GM12878 (cell line): ENCODE measurements around the gene ATL1. TPM values are rescaled to one million over a fixed set of nuclear protein-coding genes. Genes with fewer than 3 reads are reported as not detected.

Source experiments
- ASH2L ChIP-seq: fragments of 300-600, 200-600 bp; sonication (generic); IDR thresholded peaks from 2 replicates; pipeline ENCODE4 v1.6.1; 2017; ENCODE audit warnings: low read depth, mild to moderate bottlenecking, borderline replicate concordance
- ATF7 ChIP-seq: fragments of 450-650 bp; IDR thresholded peaks from 2 replicates; pipeline ENCODE4 v1.6.1; 2016; ENCODE audit warnings: low read depth, mild to moderate bottlenecking
- BACH1 ChIP-seq: fragments of 450-650 bp; IDR thresholded peaks from 2 replicates; pipeline ENCODE4 v1.6.1; 2017; ENCODE audit warnings: mild to moderate bottlenecking, borderline replicate concordance
- BCL3 ChIP-seq: IDR thresholded peaks from 2 replicates; pipeline ENCODE4 v1.6.1; 2011; ENCODE audit warnings: borderline replicate concordance, low read depth, mild to moderate bottlenecking, moderate library complexity, low read length; ENCODE audit not compliant: insufficient read depth, poor library complexity, severe bottlenecking
- CEBPB ChIP-seq, 2 experiments: fragments of 150-350 bp in 1 of 2; IDR thresholded peaks; 2 replicates each; pipeline ENCODE4 v1.6.1; 2012 to 2014; ENCODE audit warnings: low read depth in 2 of 2, low read length in 2 of 2, borderline replicate concordance in 1 of 2, inconsistent platforms in 1 of 2
- CHD1 ChIP-seq: IDR thresholded peaks from 2 replicates; pipeline ENCODE4 v1.6.1; 2012; ENCODE audit warnings: low read depth, low read length, improper control_type of control experiment
- CREB1 ChIP-seq: IDR thresholded peaks from 2 replicates; pipeline ENCODE4 v1.6.1; 2012; ENCODE audit warnings: low read depth, mild to moderate bottlenecking, inconsistent platforms
- CTCF ChIP-seq, 3 experiments: IDR thresholded peaks in 2 of 3; conservative IDR thresholded peaks in 1 of 3; 2 replicates each; pipeline ENCODE4 v1.5.1; 2011; ENCODE audit warnings: low read depth in 3 of 3, low read length in 3 of 3, mild to moderate bottlenecking in 3 of 3, control low read depth in 2 of 3, moderate library complexity in 2 of 3, inconsistent platforms in 1 of 3, mixed read lengths in 1 of 3; ENCODE audit not compliant: control insufficient read depth in 2 of 3, insufficient read depth in 1 of 3; ENCODE audit errors: extremely low read depth in 1 of 3
- EED ChIP-seq: sonication (generic); IDR thresholded peaks from 2 replicates; pipeline ENCODE4 v1.6.1; 2016; ENCODE audit warnings: antibody characterized with exemption, low read depth
- ETV6 ChIP-seq, 2 experiments: fragments of 450-650 bp in 1 of 2; IDR thresholded peaks in 1 of 2; conservative IDR thresholded peaks in 1 of 2; 2 replicates each; pipeline ENCODE4 v1.6.1; 2014; ENCODE audit warnings: antibody characterized with exemption in 1 of 2, borderline replicate concordance in 1 of 2, low read depth in 1 of 2, mild to moderate bottlenecking in 1 of 2, moderate library complexity in 1 of 2
- FOXM1 ChIP-seq: IDR thresholded peaks from 2 replicates; pipeline ENCODE4 v1.6.1; 2012; ENCODE audit warnings: low read depth, mild to moderate bottlenecking, inconsistent platforms, low read length, moderate library complexity
- GABPA ChIP-seq: IDR thresholded peaks from 2 replicates; pipeline ENCODE4 v1.6.1; 2014; ENCODE audit warnings: antibody characterized with exemption, low read depth, mild to moderate bottlenecking, inconsistent platforms
- IKZF1 ChIP-seq: fragments of 450-650 bp; conservative IDR thresholded peaks from 2 replicates; pipeline ENCODE4 v1.6.1; 2017; ENCODE audit warnings: antibody characterized with exemption, mild to moderate bottlenecking
- IRF4 ChIP-seq: IDR thresholded peaks from 2 replicates; pipeline ENCODE4 v1.6.1; 2011; ENCODE audit warnings: low read depth, low read length
- NFIC ChIP-seq: IDR thresholded peaks from 2 replicates; pipeline ENCODE4 v1.6.1; 2012; ENCODE audit warnings: low read depth, mild to moderate bottlenecking, inconsistent platforms, low read length, moderate library complexity
- NFYB ChIP-seq: IDR thresholded peaks from 2 replicates; pipeline ENCODE4 v1.6.1; 2011; ENCODE audit warnings: low read depth, mild to moderate bottlenecking, low read length, improper control_type of control experiment, moderate library complexity; ENCODE audit not compliant: insufficient read depth
- RUNX3 ChIP-seq: IDR thresholded peaks from 2 replicates; pipeline ENCODE4 v1.6.1; 2012; ENCODE audit warnings: low read length, inconsistent platforms
- SIN3A ChIP-seq: IDR thresholded peaks from 2 replicates; pipeline ENCODE4 v1.6.1; 2012; ENCODE audit warnings: low read depth, low read length, improper control_type of control experiment
- SMAD1 ChIP-seq: fragments of 450-650 bp; IDR thresholded peaks from 2 replicates; pipeline ENCODE4 v1.6.1; 2018; ENCODE audit warnings: mild to moderate bottlenecking, low read depth; ENCODE audit not compliant: partially characterized antibody
- SMARCA5 ChIP-seq: fragments of 450-650 bp; IDR thresholded peaks from 2 replicates; pipeline ENCODE4 v1.6.1; 2017; ENCODE audit warnings: mild to moderate bottlenecking
- SREBF2 ChIP-seq: IDR thresholded peaks from 2 replicates; pipeline ENCODE4 v1.6.1; 2012; ENCODE audit warnings: mild to moderate bottlenecking, low read length
- TAF1 ChIP-seq: IDR thresholded peaks from 2 replicates; pipeline ENCODE4 v1.6.1; 2011; ENCODE audit warnings: mild to moderate bottlenecking, low read depth, low read length, borderline replicate concordance
- YY1 ChIP-seq: IDR thresholded peaks from 2 replicates; pipeline ENCODE4 v1.6.1; 2011; ENCODE audit warnings: low read depth, mild to moderate bottlenecking, low read length
- ZBED1 ChIP-seq: IDR thresholded peaks from 2 replicates; pipeline ENCODE4 v1.6.1; 2016; ENCODE audit warnings: borderline replicate concordance
- ZBTB40 ChIP-seq: fragments of 450-650 bp; IDR thresholded peaks from 2 replicates; pipeline ENCODE4 v1.6.1; 2016; ENCODE audit warnings: mild to moderate bottlenecking, moderate library complexity, borderline replicate concordance
- polyA plus RNA-seq, 11 experiments: library from polyadenylated mRNA; depleted of rRNA in 4 of 11; unstranded in 6 of 11; stranded (reverse) in 5 of 11; fragments of >200 nt; fragmentation: Nextera tagmentation in 4 of 11; fragmentation: Illumina TruSeq in 1 of 11; extraction: Ambion mirVana in 4 of 11; extraction: Trizol in 1 of 11; gene quantifications; 1 replicate in 1 of 11; 2 replicates in 10 of 11; pipeline versions ENCODE4 v1.2.1 to v1.2.3, GENCODE V29; 2011 to 2016; ENCODE audit warnings: inconsistent platforms in 2 of 11, missing spikeins in 2 of 11, low read depth in 1 of 11
- total RNA-seq, 4 experiments: library from RNA; depleted of rRNA in 3 of 4; stranded (reverse); fragments of >200 nt in 3 of 4; fragmentation: Illumina TruSeq in 1 of 4; extraction: Trizol in 1 of 4; gene quantifications; 2 replicates each; pipeline versions ENCODE4 v1.2.1 to v1.2.3, GENCODE V29; 2013 to 2021

Gene ATL1
- total and polyA plus RNA-seq, 10 of the 15 experiments (the other 5 are each of a cell fraction or from before 2014, with no cell fraction given), result 0.11 to 1.2 (median 0.58) TPM; not detected in 1

- TF ChIP-seq ZBTB40 (no peak), CEBPB (IDR thresholded peaks at IDR 0.05; ENCODE audit: borderline replicate concordance in 1 of 2, low read depth in 2 of 2, low read length in 2 of 2) (0 out of 4 replicates have a peak, but pooled peaks of 1 of the 2 experiments have one; percentile 16), ZBED1 (no peak), SMAD1 (no peak), SIN3A (no peak), IKZF1 (no peak), NFYB (no peak), GABPA (0 out of 2 replicates have a peak, but pooled peaks have one; percentile 27), TAF1 (no peak), NFIC (peak; percentile 77; the same call in 1 of the 2 replicates), CHD1 (no peak), EED (no peak), FOXM1 (peak; percentile 17; the same call in 1 of the 2 replicates), SREBF2 (no peak), IRF4 (0 out of 2 replicates have a peak, but pooled peaks have one; percentile 56), SMARCA5 (no peak), RUNX3 (peak; percentile 30; the same call in 1 of the 2 replicates), ATF7 (no peak), YY1 (no peak), CREB1 (0 out of 2 replicates have a peak, but pooled peaks have one; percentile 34), ASH2L (no peak), CTCF (IDR thresholded peaks at IDR 0.05 in 2 of 3, conservative IDR thresholded peaks at IDR 0.05 in 1 of 3; ENCODE audit: control insufficient read depth in 2 of 3, extremely low read depth in 1 of 3, insufficient read depth in 1 of 3, low read depth in 3 of 3, low read length in 3 of 3) (no peak), BACH1 (no peak), BCL3 (no peak), ETV6 (conservative IDR thresholded peaks at IDR 0.05 in 1 of 2, IDR thresholded peaks at IDR 0.05 in 1 of 2; ENCODE audit: borderline replicate concordance in 1 of 2, low read depth in 1 of 2) (0 out of 4 replicates have a peak, but pooled peaks of 1 of the 2 experiments have one; percentile 30)
Measured at GRCh38 chr14:50521912-50522341, 38.0 kb upstream of the ATL1 start (continued).
